Epidermal melanocyte (primary cell): ENCODE measurements around the gene SORBS1.
"Not testable (repeated sequence)": the region's sequence is repeated elsewhere in the genome, so short reads cannot be mapped to it uniquely, and the experiment has no call there.

ENCODE experiments used
- DNase-seq: peaks from one replicate; pipeline ENCODE4 v3.0.0; 2011; ENCODE audit warnings: low spot score; ENCODE audit not compliant: insufficient read length

The SORBS1 gene

GRCh38 chr10:95493862-95494261 is 67.3 kb downstream of the SORBS1 start:
- DNase-seq = no peak

- no peak for DNase-seq
Observed at GRCh38 chr10:95487994-95488393, 73.2 kb downstream of the SORBS1 start.

GRCh38 chr10:95485056-95485844 is 75.9 kb downstream of the SORBS1 start:
- DNase-seq = no peak

- no peak for DNase-seq
Observed at GRCh38 chr10:95482501-95483233, 78.5 kb downstream of the SORBS1 start.

- no peak for DNase-seq
Observed at GRCh38 chr10:95480901-95481491, 80.2 kb downstream of the SORBS1 start.

GRCh38 chr10:95480102-95480900 is 80.9 kb downstream of the SORBS1 start:
- DNase-seq = no peak

- no peak for DNase-seq
Observed at GRCh38 chr10:95478935-95479334, 82.2 kb downstream of the SORBS1 start.

- no peak for DNase-seq
Observed at GRCh38 chr10:95478185-95478584, 83.0 kb downstream of the SORBS1 start.

GRCh38 chr10:95477175-95477520 is 84.0 kb downstream of the SORBS1 start:
- no peak for DNase-seq

- DNase-seq = no peak
Observed at GRCh38 chr10:95476469-95477174, 84.5 kb downstream of the SORBS1 start.

- no peak for DNase-seq
Observed at GRCh38 chr10:95475827-95476468, 85.2 kb downstream of the SORBS1 start.

- DNase-seq = no peak
Observed at GRCh38 chr10:95475003-95475383, 86.2 kb downstream of the SORBS1 start.

GRCh38 chr10:95474228-95475002 is 86.8 kb downstream of the SORBS1 start:
- no peak for DNase-seq

- DNase-seq = no peak
Observed at GRCh38 chr10:95472304-95473088, 88.7 kb downstream of the SORBS1 start.

GRCh38 chr10:95469676-95470075 is 91.5 kb downstream of the SORBS1 start:
- DNase-seq = no peak

GRCh38 chr10:95469251-95469650 is 91.9 kb downstream of the SORBS1 start:
- DNase-seq = no peak

GRCh38 chr10:95467642-95468041 is 93.5 kb downstream of the SORBS1 start:
- not testable (repeated sequence) for DNase-seq

- DNase-seq = peak; percentile 38
Observed at GRCh38 chr10:95467162-95467599, 94.0 kb downstream of the SORBS1 start.

- no peak for DNase-seq
Observed at GRCh38 chr10:95466436-95466835, 94.7 kb downstream of the SORBS1 start.
